Measurements from ENCODE around the gene LRP1. TPM values are rescaled to one million over a fixed set of nuclear protein-coding genes. Genes with fewer than 3 reads are reported as not detected.

LRP1 gene
- total RNA-seq, 1 donor from 2014 or later = 24.5 TPM

DNA sequence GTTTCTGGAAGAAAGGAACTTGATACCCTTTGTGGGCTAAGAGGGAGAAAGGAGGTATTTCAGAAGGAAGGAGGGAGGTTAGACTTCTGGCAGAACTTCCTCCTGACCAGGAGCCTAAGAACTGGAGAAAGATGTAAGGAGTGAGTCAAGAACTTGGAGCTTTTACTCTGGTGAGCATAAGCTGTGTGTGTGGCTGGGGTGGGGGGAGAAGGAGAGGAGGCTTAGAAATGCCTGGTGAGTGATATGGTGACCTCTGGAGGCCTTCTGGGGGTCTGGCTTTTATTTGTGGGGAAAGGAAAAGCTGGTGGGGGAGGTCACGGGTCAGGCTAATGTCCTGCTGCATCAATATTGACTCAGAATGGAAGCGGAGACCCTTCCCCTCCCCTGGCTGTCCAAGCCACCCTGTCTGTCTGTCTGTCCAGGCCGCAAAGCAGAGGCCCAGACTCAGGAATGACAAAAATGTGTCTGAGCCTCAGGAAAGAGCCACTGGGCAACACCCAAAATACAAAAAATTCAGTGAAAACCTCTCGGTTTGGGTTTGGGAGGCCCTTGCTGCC, 4.8 kb downstream of the LRP1 start:
- FAIRE-seq = no peak
- no peaks in the 10 kb centered on the region for H3K27me3 ChIP-seq (ENCODE audit: control insufficient read depth, insufficient read depth, low read length)
- H3K36me3 ChIP-seq (ENCODE audit: control insufficient read depth, insufficient read depth, low read length) = no peaks in the 10 kb centered on the region
- TF ChIP-seq CTCF (IDR thresholded peaks at IDR 0.05; ENCODE audit: insufficient read depth, low read length, severe bottlenecking) = no peak
- no peak for DNase-seq (ENCODE audit: low read depth)
- H3K4me3 ChIP-seq (ENCODE audit: low read depth, low read length) = no peak overlapping the region

- H3K4me3 ChIP-seq (ENCODE audit: low read depth, low read length) = no peak overlapping the region
- DNase-seq (ENCODE audit: low read depth) = no peak
- FAIRE-seq = no peak
- H3K36me3 ChIP-seq (ENCODE audit: control insufficient read depth, insufficient read depth, low read length) = peaks cover 4% of the 10 kb centered on the region
- H3K27me3 ChIP-seq (ENCODE audit: control insufficient read depth, insufficient read depth, low read length) = no peaks in the 10 kb centered on the region
- TF ChIP-seq CTCF (IDR thresholded peaks at IDR 0.05; ENCODE audit: insufficient read depth, low read length, severe bottlenecking) = no peak
These were observed 5.6 kb downstream of the LRP1 start for GRCh38 chr12:57133916-57134315.

DNA sequence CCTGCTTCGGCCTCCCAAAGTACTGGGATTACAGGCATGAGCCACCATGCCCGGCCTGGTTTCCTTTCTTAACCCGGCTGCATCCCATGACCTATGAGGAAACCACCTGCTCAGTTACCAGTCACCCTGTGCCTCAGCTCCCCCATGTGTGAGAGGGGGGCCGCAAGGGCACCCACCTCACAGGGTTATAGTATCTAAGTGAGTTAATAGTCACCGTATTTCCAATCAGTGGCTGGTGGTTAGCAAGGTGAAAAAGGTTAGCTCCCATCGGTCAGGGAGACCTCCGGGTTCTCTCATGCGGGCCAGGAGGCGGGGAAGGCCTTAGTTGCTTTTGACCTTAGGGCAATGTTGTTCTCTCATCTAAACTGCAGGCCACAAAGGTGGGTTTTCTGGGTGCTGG, 6.7 kb downstream of the LRP1 start:
- Histone ChIP-seq H3K27me3 (ENCODE audit: control insufficient read depth, insufficient read depth, low read length) (no peaks in the 10 kb centered on the region), H3K36me3 (ENCODE audit: control insufficient read depth, insufficient read depth, low read length) (peaks cover 10% of the 10 kb centered on the region), H3K4me3 (ENCODE audit: low read depth, low read length) (no peak overlapping the region)
- TF ChIP-seq CTCF (IDR thresholded peaks at IDR 0.05; ENCODE audit: insufficient read depth, low read length, severe bottlenecking) = no peak
- DNase-seq (ENCODE audit: low read depth) (no peak), FAIRE-seq (no peak)

GRCh38 chr12:57135527-57136326, 7.4 kb downstream of the LRP1 start:
- no peak for DNase-seq (ENCODE audit: low read depth)
- Histone ChIP-seq H3K36me3 (ENCODE audit: control insufficient read depth, insufficient read depth, low read length) (peaks cover 10% of the 10 kb centered on the region), H3K27me3 (ENCODE audit: control insufficient read depth, insufficient read depth, low read length) (no peaks in the 10 kb centered on the region), H3K4me3 (ENCODE audit: low read depth, low read length) (no peak overlapping the region)
- no peak for FAIRE-seq
- no peak for TF ChIP-seq CTCF (IDR thresholded peaks at IDR 0.05; ENCODE audit: insufficient read depth, low read length, severe bottlenecking)

DNA sequence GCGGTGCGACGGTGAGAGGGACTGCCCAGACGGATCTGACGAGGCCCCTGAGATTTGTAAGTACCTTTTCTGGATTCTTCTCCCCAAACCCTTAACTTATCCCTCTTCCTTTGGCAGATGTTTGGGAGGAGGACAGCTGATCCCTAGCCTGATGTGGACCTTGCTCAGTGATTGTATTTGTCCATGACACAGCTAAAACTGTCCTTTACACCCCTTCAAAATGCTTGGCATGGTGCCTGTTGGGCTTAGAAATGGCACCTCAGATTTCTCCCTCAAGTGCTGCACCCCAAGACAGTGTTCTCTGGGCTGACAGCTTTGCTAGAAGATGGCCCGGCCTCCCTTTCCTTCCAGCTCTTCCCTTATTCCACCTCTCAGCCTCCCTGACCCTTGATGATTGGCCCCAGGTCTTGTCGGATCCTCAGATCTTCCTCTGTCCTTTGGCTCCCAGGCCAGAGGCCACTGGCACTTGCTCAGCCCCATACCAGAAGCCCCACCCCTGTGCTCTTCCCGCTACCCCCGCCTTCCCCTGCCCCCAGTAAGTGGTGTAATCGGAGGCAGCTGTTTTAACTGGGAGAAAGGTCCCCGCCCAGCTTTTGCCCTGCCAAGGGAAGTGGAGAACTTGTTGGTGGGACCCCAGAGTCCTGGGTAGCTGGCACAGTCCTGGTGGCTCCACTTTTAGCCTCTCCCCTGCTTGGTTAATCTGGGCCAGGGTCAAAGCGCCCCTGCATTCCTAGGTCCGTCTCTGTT, 10.4 kb downstream of the LRP1 start:
- FAIRE-seq (no peak), DNase-seq (ENCODE audit: low read depth) (no peak)
- TF ChIP-seq CTCF (IDR thresholded peaks at IDR 0.05; ENCODE audit: insufficient read depth, low read length, severe bottlenecking) = no peak
- H3K4me3 ChIP-seq (ENCODE audit: low read depth, low read length) = no peak overlapping the region
- peaks cover 31% of the 10 kb centered on the region for H3K36me3 ChIP-seq (ENCODE audit: control insufficient read depth, insufficient read depth, low read length)
- no peaks in the 10 kb centered on the region for H3K27me3 ChIP-seq (ENCODE audit: control insufficient read depth, insufficient read depth, low read length)

Measured in bronchial epithelial cell (primary cell).